ENCODE data around the gene ATP13A1. TPM values are rescaled to one million over a fixed set of nuclear protein-coding genes. Genes with fewer than 3 reads are reported as not detected.
"Not testable (repeated sequence)": the region's sequence is repeated elsewhere in the genome, so short reads cannot be mapped to it uniquely, and the experiment has no call there.

ATP13A1 gene
- 86.5 TPM for total RNA-seq

DNA sequence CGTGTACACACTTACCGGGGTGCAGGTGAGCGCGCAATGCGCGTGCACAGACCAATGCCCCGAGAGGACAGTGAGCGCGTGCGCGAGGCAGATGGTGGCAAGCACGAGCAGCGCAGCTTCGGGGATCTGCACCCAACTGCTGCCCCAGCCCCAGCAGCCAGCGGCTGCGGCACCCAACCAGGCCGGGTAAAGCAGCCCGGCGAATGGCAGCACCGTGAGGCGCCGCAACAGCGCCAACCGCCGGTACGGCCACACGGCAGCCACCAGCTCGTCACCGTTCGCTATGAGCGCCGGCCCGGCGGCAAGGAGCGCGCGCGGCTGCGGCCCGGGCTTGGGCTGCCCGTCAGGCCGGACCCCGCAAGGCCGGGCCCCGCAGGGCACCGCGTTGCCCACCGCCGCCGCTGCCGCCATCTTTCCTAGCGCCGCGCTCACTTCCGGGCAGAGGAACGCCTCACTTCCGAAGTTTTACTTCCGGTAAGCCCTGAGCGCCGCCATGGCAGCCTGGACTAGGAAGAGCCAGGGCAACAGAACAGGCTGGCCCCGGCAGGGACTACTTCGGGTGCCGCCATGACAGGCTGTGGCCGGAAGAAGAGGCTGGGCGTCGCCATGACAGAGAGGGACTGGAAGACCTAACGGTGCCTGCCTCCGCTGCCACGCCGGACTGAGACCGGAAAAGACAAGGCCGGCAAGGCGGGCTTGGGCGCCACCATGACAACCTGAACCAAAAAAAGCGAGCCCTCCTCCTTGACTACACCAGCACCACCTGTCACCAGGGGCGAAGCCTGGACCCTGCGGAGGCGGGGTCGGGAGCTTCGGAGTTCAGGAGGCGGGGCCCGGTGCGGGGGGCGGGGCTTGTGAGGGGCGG, at the start of gene ATP13A1:
Gene ATP13A1 (minus strand): TSS at position 421 of the 865 bp plus-strand sequence. CDS start 10 bp downstream, at position 411.
- DNase-seq (ENCODE audit: low spot score), result peak; percentile 98

DNA sequence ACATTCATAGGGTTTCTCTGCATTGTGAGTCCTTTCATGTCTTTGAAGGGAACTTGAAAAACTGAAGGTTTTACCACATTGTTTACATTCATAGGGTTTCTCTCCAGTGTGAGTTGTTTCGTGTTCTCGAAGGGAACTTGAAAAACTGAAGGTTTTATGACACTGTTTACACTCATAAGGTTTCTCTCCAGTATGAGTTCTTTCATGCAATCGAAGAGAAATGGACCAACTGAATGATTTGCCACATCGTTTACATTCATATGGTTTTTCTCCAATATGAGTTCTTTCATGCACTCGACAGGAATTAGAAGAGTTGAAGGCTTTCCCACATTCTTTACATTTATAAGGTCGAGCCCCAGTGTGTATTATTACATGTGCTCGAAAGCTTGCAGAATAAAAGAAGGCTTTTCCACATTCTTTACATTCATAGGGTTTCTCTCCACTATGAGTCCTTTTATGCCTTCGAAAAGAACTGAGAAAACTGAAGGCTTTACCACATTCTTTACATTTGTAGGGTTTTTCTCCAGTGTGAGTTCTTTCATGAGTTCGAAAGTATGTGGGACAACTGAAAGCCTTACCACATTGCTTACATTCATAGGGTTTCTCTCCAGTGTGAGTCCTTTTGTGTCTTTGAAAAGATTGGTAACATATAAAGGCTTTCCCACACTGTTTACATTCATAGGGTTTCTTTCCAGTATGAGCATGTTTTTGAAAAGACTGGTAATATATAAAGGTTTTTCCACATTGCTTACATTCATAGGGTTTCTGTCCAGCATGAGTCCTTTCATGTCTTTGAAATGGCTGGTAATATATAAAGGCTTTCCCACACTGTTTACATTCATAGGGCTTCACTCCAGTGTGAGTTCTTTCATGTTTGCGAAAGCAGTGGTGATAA, 48.7 kb upstream of the ATP13A1 start:
- DNase-seq (ENCODE audit: low spot score), result no peak

DNA sequence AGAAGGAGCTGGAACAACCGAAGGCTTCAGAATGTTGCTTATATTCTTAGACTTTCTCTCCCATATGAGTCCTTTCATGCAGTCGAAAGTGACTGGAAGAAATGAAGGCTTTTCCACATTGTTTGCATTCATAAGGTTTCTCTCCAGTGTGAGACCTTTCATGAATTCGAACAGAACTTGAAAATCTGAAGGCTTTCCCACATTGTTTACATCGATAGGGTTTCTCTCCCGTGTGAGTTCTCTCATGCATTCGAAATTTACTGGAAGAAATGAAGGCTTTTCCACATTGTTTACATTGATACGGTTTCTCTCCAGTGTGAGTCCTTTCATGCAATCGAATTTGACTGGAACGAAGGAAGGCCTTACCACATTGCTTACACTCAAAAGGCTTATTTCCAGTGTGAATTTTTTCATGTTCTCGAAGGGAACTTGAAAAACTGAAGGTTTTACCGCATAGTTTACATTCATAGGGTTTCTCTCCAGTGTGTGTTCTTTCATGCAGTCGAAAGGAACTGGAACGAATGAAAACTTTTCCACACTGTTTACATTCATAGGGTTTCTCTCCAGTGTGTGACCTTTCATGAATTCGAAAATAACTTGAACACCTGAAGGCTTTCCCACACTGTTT, 47.9 kb upstream of the ATP13A1 start:
- no peak for DNase-seq (ENCODE audit: low spot score)

DNA sequence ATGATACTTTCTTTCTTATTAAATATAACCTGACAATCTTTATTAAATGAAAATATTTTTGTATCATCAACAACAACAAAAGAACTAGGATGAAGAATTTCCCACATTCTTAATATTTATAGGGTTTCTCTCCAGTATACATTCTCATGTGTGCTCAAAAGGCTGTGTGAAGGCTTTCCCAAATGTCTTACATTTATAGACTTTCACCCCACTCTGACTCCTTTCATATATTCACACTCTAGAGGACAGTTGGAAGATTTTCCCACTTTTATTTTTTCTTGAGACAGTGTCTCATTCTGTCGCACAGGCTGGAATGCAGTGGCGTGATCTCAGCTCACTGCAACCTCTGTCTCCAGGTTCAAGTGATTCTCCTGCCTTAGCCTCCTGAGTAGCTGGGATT, 47.0 kb upstream of the ATP13A1 start:
- DNase-seq (ENCODE audit: low spot score), result no peak

DNA sequence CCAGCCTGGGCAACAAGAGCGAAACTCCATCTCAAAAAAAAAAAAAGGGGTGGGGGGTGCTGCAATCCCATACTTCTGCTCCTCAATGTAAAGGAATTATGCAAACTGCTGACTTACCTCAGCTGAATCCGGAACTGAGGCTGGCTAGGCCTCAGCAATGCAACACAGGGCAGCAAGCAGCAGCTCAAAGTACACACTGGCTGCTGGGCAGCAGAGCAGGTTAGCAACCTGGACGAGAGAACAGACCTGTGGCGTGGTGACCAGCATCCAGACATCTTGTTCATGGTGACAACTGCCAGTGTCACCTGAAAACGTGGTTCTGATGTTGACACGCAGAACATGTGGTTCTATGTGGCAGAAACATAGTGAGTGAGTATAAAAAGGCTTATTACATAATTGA, 41.4 kb upstream of the ATP13A1 start:
- DNase-seq (ENCODE audit: low spot score), result no peak

DNA sequence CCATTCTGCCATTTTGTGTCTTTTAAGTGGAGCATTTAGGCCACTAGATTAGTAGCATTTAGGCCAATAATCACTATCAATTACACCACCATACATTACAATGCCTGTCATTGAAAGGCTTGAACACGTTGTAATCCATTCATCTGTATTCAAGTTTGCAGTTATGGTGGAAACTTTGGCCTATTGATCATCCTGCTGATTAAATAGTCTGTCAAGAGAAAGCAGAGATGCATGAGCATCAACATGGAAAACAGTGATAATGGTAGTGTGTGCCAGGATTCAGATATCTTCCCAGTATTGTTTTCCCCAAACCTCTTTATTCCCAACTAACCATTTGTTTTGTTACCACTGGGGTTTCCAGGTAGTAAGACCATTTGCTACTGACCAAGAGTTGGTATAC, 37.0 kb upstream of the ATP13A1 start:
- not testable (repeated sequence) for DNase-seq (ENCODE audit: low spot score)

DNA sequence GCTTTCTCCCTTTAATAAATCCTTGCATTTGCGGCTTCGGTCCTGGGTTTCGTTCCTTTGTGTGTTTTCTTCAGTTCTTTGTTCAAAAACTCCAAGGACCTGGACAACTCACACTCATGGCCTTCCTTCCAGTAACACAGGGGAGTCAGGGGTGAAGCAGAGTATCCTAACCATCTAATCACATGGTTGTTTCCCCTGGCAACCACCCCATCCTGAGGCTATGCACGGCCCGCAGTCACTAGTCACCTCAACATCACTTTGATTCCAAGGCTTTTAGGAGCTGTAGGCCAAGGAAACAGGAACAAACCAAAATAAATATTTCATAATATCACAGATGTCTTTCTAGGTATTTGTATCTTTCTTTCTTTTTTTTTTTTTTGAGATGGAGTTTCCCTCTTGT, 34.1 kb upstream of the ATP13A1 start:
- no peak for DNase-seq (ENCODE audit: low spot score)

DNA sequence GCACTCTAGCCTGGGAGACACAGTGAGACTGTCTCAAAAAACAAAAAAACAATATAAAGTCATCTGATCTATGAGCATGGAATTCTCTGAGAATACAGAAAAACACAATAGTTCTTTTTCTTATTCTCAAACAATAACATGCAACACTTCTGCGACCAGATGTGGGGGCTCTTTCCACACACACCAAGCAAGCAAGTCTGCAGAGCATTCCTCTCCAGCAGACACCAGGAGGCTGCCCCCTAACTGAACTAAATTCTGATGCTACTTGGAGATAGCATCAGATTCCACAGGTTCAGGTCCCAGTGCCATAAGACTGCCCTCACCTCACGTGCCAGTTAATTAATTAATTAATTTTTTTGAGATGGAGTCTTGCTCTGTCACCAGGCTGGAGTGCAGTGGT, 32.9 kb upstream of the ATP13A1 start:
- no peak for DNase-seq (ENCODE audit: low spot score)

DNA sequence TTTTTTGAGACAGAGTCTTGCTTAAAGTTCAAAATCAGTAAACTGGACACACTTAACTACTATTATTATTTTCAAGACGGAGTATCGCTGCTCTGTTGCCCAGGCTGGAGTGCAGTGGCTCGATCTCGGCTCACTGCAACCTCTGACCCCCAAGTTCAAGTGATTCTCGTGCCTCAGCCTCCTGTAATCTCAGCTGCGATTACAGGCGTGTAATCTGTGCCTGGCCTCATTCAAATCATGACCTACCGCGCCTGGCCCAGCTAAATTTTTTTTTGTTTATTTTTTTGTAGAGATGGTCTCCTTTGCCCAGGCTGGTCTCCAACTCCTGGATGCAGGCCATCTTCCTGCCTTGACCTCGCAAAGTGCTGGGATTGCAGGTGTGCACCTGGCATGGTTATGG, 28.2 kb upstream of the ATP13A1 start:
- DNase-seq (ENCODE audit: low spot score), result no peak

DNA sequence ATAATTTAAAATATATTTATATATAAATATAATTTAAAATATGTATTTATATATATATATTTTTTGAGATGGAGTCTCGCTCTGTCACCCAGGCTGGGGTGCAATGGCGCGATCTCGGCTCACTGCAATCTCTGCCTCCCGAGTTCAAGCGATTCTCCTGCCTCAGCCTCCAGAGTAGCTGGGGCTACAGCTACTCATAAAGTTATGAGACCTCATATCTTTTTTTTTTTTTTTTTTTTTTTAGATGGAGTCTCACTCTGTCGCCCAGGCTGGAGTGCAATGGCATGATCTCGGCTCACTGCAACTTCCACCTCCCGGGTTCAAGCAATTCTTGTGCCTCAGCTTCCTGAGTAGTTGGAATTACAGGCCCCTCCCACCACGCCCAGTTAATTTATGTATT, 25.5 kb upstream of the ATP13A1 start:
- DNase-seq (ENCODE audit: low spot score), result not testable (repeated sequence)

DNA sequence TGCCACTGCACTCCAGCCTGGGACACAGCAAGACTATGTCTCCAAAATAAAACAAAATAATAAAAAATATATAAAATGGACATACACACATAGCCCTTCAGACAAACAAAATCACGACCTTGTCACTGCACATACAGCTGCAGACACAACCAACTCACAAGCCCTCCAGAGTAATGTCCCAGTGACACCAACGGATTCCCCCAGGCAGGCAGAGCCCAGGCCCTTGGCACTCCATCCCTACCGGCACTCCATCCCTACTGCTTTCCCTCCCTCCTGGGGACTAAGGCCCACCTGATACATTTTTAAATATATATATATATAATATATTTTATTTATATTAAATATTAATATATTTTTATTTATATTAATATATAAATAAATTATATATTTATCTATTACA, 23.6 kb upstream of the ATP13A1 start:
- DNase-seq (ENCODE audit: low spot score), result no peak

DNA sequence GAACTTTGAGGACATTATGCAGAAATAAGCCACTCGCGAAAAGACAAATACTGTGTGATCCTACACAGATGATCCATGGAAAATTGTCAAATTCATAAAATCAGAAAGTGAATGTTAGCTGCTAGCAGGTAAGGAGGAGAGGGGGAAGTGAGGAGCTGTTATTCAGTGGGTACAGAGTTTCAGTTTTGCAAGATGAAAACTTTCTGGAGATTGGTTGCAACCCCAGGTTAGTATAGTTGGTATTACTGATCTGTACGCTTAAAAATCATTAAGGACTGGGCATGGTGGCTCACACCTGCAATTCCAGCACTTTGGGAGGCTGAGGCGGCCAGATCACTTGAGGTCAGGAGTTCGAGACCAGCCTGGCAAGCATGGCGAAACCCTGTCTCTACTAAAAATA, 23.1 kb upstream of the ATP13A1 start:
- no peak for DNase-seq (ENCODE audit: low spot score)

DNA sequence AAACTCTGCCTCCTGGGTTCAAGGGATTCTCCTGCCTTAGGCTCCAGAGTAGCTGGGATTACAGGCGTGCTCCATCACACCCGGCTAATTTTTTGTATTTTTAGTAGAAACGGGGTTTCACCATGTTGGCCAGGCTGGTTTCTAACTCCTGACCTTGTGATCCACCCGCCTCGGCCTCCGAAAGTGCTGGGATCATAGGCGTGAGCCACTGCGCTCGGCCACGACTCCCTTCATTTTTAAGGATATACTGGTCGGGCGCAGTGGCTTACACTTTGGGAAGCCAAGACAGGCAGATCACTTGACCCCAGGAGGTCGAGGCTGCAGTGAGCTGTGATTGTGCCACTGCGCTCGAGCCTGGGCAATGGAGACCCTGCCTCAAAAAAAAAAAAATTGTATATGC, 22.6 kb upstream of the ATP13A1 start:
- DNase-seq (ENCODE audit: low spot score), result not testable (repeated sequence)

DNA sequence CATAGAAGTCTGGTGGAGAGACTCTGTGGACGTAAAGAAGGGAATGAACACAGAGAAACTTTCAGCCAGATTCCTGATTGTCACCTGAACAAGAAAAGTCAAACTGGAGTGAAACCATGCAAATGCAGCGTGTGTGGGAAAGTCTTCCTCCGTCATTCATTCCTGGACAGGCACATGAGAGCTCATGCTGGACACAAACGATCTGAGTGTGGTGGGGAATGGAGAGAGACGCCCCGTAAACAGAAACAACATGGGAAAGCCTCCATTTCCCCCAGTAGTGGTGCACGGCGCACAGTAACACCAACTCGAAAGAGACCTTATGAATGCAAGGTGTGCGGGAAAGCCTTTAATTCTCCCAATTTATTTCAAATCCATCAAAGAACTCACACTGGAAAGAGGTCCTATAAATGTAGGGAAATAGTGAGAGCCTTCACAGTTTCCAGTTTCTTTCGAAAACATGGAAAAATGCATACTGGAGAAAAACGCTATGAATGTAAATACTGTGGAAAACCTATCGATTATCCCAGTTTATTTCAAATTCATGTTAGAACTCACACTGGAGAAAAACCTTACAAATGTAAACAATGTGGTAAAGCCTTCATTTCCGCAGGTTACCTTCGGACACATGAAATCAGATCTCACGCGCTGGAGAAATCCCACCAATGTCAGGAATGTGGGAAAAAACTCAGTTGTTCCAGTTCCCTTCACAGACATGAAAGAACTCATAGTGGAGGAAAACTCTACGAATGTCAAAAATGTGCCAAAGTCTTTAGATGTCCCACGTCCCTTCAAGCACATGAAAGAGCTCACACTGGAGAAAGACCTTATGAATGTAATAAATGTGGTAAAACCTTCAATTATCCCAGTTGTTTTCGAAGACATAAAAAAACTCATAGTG, 15.9 kb upstream of the ATP13A1 start:
- DNase-seq (ENCODE audit: low spot score), result no peak

DNA sequence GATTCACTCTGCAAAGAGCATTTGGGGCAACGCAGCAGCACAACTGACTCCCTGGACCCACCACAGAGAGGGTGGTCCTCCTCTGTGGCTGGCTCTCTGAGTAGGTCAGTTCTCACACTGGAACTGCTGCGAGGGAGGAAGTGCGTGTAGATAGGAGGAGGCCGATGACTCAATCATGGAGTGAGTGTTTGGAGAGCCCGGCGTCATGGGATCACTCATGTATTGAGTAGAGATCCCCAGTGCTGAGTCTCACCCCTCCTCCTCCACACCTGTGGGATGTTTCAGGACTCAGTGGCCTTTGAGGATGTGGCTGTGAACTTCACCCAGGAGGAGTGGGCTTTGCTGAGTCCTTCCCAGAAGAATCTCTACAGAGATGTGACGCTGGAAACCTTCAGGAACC, 14.1 kb upstream of the ATP13A1 start:
- DNase-seq (ENCODE audit: low spot score), result no peak

DNA sequence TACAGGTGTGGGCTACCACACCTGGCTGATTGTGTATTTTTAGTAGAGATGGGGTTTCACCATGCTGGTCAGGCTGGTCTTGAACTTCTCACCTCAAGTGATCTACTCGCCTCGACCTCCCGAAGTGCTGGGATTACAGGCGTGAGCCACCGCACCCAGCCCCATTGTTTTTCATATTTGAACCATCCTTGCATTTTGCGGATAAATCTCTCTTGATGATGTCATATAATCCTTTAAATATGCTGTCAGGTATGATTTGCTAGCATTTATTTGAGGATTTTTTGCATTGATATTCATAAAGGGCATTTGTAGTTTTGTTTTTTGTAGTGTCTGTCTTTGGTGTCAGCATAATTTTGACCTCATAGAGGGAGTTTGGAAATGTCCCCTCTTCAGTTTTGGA, 10.8 kb upstream of the ATP13A1 start:
- no peak for DNase-seq (ENCODE audit: low spot score)

DNA sequence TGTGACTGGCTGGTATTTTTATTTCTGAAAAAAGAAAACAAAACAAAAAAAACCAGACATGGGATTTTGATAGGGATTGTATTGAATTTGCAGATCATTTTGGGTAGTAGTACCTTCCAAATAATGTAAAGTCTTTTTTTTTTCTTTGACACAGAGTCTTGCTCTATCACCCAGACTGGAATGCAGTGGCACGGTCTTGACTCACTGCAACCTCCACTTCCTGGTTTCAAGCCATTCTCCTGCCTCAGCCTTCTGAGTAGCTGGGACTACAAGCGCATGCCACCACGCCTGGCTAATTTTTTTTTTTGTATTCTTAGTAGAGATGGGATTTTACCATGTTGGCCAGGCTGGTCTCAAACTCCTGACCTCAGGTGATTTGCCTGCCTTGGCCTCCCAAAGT, 9.3 kb upstream of the ATP13A1 start:
- no peak for DNase-seq (ENCODE audit: low spot score)

DNA sequence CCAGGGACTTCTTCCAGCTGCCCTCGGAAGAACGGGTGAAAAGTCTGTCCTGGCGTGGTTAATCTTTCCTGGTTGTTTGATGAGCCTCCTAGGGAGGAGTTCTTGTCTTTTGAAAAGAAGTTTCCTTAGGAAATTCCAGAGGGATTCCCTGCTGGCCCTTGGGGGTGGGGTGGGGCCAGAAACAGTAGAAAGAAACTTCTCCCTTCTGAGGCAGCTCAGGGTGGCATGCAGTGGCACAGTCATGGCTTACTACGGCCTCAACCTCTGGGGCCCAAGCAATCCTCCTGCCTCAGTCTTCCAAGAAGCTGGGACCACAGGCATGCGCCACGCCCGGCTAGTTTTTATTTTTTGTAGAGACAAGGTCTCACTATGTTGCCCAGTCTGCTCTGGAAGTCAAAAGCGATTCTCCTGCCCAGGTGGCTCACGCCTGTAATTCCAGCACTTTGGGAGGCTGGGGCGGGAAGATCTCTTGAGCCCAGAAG, 6.6 kb upstream of the ATP13A1 start:
- no peak for DNase-seq (ENCODE audit: low spot score)

DNA sequence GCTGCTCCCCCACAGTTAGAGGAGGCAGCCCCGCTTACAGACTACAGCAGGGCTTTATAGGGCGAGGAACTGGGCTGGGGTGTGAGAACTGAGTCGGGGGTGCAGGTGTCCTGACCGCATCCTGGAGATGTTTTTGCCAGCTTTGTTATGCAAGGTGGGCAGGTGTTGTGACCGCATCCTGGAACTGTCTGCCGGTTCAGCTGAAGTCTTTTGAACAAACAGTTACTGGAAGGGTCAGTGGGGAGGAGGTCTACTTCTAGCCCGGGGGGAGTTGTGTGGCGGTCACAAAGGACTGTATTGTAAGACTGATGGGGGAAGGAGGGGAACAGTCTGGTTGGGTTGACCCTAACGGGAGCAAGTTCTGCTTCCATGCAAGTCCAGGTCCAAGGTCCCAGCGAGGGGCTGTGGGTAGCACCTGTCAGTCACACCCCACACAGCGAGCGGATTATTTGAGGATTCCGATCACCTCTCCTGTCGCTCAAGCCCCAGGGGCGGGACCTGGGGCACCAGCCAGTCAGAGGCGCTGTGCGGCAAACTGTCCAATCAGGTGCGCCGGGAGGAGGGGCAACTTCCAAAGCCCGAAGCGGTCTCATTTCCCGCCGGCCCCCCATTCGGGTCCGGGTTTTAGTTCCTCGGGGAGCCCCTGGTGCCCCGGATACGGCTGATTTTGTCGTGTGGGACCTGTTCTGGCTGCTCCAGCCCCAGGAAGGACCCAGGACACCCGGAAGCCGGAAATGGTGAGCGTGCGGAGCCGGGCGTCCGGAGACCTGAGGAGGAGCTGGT, 4.9 kb upstream of the ATP13A1 start, which contains the start of gene ZNF101:
Gene ZNF101 (plus strand): TSS at position 610 of the 783 bp plus-strand sequence. CDS start 125 bp downstream, at position 735.
- DNase-seq (ENCODE audit: low spot score), result peak; percentile 93

DNA sequence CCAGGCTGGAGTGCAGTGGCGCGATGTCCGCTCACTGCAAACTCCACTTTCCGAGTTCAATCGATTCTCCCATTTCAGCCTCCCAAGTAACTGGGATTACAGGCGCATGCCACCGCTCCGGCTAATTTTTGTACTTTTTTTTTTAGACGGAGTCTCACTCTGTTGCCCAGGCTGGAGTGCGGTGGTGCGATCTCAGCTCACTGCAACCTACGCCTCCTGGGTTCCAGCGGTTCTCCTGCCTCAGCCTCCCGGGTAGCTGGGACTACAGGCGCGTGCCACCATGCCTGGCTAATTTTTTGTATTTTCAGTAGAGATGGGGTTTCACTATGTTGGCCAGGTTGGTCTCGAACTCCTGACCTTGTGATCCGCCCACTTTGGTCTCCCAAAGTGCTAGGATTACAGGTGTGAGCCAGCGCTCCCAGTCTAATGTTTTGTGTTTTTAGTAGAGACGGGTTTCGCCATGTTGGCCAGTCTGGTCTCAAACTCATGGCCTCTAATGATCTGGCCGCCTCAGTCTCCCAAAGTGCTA, 2.0 kb upstream of the ATP13A1 start:
- not testable (repeated sequence) for DNase-seq (ENCODE audit: low spot score)
